Cardiac muscle cell (in vitro differentiated cells and primary cell): ENCODE results near the gene SMARCA1. TPM values are rescaled to one million over a fixed set of nuclear protein-coding genes. Genes with fewer than 3 reads are reported as not detected.
A peak's percentile ranks its signal among the peaks of the same experiment; 100 is the strongest.
"Not testable (repeated sequence)": the region's sequence is repeated elsewhere in the genome, so short reads cannot be mapped to it uniquely, and the experiment has no call there.

ENCODE experiments used
- DNase-seq, 2 donors: peaks; one replicate each; pipeline versions ENCODE4 v3.0.0 to v3.0.0-alpha.2; 2010 to 2017; ENCODE audit warnings: low read depth in 1 of 2, low spot score in 1 of 2
- H3K27ac ChIP-seq: fragments of 200-600 bp; sonication (generic); 2 replicates; pipeline ENCODE4 v1.5.1; 2016
- H3K27me3 ChIP-seq: fragments of 200-600 bp; sonication (generic); 2 replicates; pipeline ENCODE4 v1.6.0; 2016; ENCODE audit warnings: control low read depth
- H3K36me3 ChIP-seq: fragments of 200-600 bp; sonication (generic); 2 replicates; pipeline ENCODE4 v1.5.1; 2016; ENCODE audit warnings: control low read depth
- H3K4me1 ChIP-seq: fragments of 200-600 bp; sonication (generic); 2 replicates; pipeline ENCODE4 v1.8.1; 2017; ENCODE audit warnings: low read depth, mild to moderate bottlenecking, mixed run types
- H3K4me3 ChIP-seq: fragments of 200-600 bp; sonication (generic); 2 replicates; pipeline ENCODE4 v1.5.1; 2016; ENCODE audit warnings: mild to moderate bottlenecking
- H3K9me3 ChIP-seq: fragments of 200-600 bp; sonication (generic); 2 replicates; pipeline ENCODE4 v1.5.1; 2017; ENCODE audit warnings: low read depth, mild to moderate bottlenecking, control low read depth
- CTCF ChIP-seq: IDR thresholded peaks from 2 replicates; pipeline ENCODE4 v1.5.1; 2012; ENCODE audit warnings: low read depth, mild to moderate bottlenecking, low read length
- polyA plus RNA-seq: library from polyadenylated mRNA; unstranded; fragments of >200 nt; fragmentation: Nextera tagmentation; extraction: Ambion mirVana; gene quantifications from 2 replicates; pipeline ENCODE4 v1.2.1, GENCODE V29; 2016
- total RNA-seq: library from RNA; depleted of rRNA; stranded (reverse); fragments of >200 nt; gene quantifications from 2 replicates; pipeline ENCODE4 v1.2.3, GENCODE V29; 2016

Gene SMARCA1
- total RNA-seq: 93.9 and 142 TPM in 2 replicates
- 83.6 and 130 TPM in 2 replicates for polyA plus RNA-seq

GRCh38 chrX:129523079-129523911 is at the start of gene SMARCA1:
TSS of gene SMARCA1 (minus strand) at chrX:129523490. CDS start at chrX:129523370, 120 bp downstream.
- Histone ChIP-seq H3K27ac (peak within 1 kb of the TSS; percentile 94), H3K9me3 (no peaks in the 10 kb centered on the region), H3K4me3 (peak within 1 kb of the TSS; percentile 59), H3K4me1 (peaks cover 10% of the 10 kb centered on the region), H3K36me3 (no peaks in the 10 kb centered on the region), H3K27me3 (no peaks in the 10 kb centered on the region)
- no peak for TF ChIP-seq CTCF
- peak; percentile 66 to 75 for DNase-seq

- no peak overlapping the region for H3K4me3 ChIP-seq
- peaks cover 18% of the 10 kb centered on the region for H3K36me3 ChIP-seq
- H3K4me1 ChIP-seq: no peaks in the 10 kb centered on the region
- no peaks in the 10 kb centered on the region for H3K9me3 ChIP-seq
- peak in 1 of 2 donors; percentile 24 for DNase-seq
- no peak overlapping the region for H3K27ac ChIP-seq
- no peaks in the 10 kb centered on the region for H3K27me3 ChIP-seq
- no peak for TF ChIP-seq CTCF
Observed at GRCh38 chrX:129572422-129572821, 49.1 kb upstream of the SMARCA1 start.

GRCh38 chrX:129568349-129568748 is 45.1 kb upstream of the SMARCA1 start:
- no peak for DNase-seq
- no peaks in the 10 kb centered on the region for H3K4me1 ChIP-seq
- H3K4me3 ChIP-seq: no peak overlapping the region
- no peaks in the 10 kb centered on the region for H3K27me3 ChIP-seq
- no peak overlapping the region for H3K27ac ChIP-seq
- no peaks in the 10 kb centered on the region for H3K9me3 ChIP-seq
- peaks cover 21% of the 10 kb centered on the region for H3K36me3 ChIP-seq
- no peak for TF ChIP-seq CTCF

- H3K4me1 ChIP-seq: no peaks in the 10 kb centered on the region
- DNase-seq: peak in 1 of 2 donors; percentile 56
- H3K36me3 ChIP-seq: peaks cover 32% of the 10 kb centered on the region
- no peak overlapping the region for H3K27ac ChIP-seq
- no peaks in the 10 kb centered on the region for H3K9me3 ChIP-seq
- TF ChIP-seq CTCF: no peak
- H3K4me3 ChIP-seq: no peak overlapping the region
- no peaks in the 10 kb centered on the region for H3K27me3 ChIP-seq
Observed at GRCh38 chrX:129566073-129566472, 42.8 kb upstream of the SMARCA1 start.

- Histone ChIP-seq H3K36me3 (peaks cover 36% of the 10 kb centered on the region), H3K27ac (no peak overlapping the region), H3K9me3 (no peaks in the 10 kb centered on the region), H3K4me1 (no peaks in the 10 kb centered on the region), H3K27me3 (no peaks in the 10 kb centered on the region), H3K4me3 (no peak overlapping the region)
- no peak for TF ChIP-seq CTCF
- DNase-seq: peak in 1 of 2 donors; percentile 51
Observed at GRCh38 chrX:129565046-129565650, 41.9 kb upstream of the SMARCA1 start.

- H3K4me3 ChIP-seq, DNase-seq, H3K27me3 ChIP-seq, H3K4me1 ChIP-seq, H3K27ac ChIP-seq, H3K9me3 ChIP-seq: not testable (repeated sequence)
- H3K36me3 ChIP-seq: peaks cover 40% of the 10 kb centered on the region
Observed at GRCh38 chrX:129564345-129564744, 41.1 kb upstream of the SMARCA1 start.
